Ovary (tissue), 3 donors: Measurements from ENCODE around the gene CRHR2.

Source experiments
- EP300 ChIP-seq: sonication (generic); formaldehyde crosslinking; IDR thresholded peaks from one replicate; pipeline ENCODE4 v1.6.1; 2017; ENCODE audit warnings: antibody characterized with exemption
- POLR2A ChIP-seq: fragments of 450-650 bp; IDR thresholded peaks from one replicate; pipeline ENCODE4 v1.6.1; 2017; ENCODE audit warnings: antibody characterized with exemption, mild to moderate bottlenecking, moderate library complexity
- TF ChIP-seq, protein P1 (sequence below), 3 donors: fragments of 450-650 bp in 2 of 3; fragments of 200-600 bp in 1 of 3; IDR thresholded peaks; one replicate each; pipeline versions ENCODE4 v1.5.1 to v1.8.0; 2016 to 2022; ENCODE audit warnings: antibody characterized with exemption in 3 of 3, mild to moderate bottlenecking in 1 of 3
- donor health status: DM: no; HTN: no; CAD: no.

GRCh38 chr7:30668102-30668501, 14.2 kb downstream of the CRHR2 start:
- TF ChIP-seq, protein P1, sequence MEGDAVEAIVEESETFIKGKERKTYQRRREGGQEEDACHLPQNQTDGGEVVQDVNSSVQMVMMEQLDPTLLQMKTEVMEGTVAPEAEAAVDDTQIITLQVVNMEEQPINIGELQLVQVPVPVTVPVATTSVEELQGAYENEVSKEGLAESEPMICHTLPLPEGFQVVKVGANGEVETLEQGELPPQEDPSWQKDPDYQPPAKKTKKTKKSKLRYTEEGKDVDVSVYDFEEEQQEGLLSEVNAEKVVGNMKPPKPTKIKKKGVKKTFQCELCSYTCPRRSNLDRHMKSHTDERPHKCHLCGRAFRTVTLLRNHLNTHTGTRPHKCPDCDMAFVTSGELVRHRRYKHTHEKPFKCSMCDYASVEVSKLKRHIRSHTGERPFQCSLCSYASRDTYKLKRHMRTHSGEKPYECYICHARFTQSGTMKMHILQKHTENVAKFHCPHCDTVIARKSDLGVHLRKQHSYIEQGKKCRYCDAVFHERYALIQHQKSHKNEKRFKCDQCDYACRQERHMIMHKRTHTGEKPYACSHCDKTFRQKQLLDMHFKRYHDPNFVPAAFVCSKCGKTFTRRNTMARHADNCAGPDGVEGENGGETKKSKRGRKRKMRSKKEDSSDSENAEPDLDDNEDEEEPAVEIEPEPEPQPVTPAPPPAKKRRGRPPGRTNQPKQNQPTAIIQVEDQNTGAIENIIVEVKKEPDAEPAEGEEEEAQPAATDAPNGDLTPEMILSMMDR (IDR thresholded peaks at IDR 0.05), result no peak
- TF ChIP-seq EP300 (no peak), POLR2A (no peak)
